GM19193 (cell line): ENCODE measurements around the gene PDE9A.

Experiments
- POLR2A ChIP-seq: IDR thresholded peaks from 4 replicates; pipeline ENCODE4 v1.6.1; 2011; ENCODE audit not compliant: insufficient read depth, insufficient read length; ENCODE audit errors: extremely low read depth

Gene PDE9A

GRCh38 chr21:42670058-42670880, 16.8 kb downstream of the PDE9A start:
- no peak for TF ChIP-seq POLR2A

DNA sequence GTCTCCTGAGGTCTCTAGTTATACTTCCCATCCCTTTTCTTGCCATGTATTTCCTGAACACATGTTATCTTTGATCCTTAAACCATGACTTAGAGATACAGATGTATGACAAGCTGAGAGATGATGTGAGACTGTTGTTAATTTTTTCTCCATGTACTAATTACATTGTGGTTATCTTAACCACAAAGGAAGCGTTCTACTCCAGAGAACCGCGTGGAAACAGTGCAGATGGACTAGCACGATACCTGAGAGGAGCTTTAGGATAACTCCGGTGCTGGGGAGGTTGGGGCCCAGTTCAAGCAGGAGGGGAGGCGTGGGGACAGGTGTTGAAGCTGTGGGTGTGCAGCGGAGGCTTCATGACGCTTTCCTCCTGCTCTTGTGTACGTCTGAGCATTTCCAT, 17.5 kb downstream of the PDE9A start:
- no peak for TF ChIP-seq POLR2A

DNA sequence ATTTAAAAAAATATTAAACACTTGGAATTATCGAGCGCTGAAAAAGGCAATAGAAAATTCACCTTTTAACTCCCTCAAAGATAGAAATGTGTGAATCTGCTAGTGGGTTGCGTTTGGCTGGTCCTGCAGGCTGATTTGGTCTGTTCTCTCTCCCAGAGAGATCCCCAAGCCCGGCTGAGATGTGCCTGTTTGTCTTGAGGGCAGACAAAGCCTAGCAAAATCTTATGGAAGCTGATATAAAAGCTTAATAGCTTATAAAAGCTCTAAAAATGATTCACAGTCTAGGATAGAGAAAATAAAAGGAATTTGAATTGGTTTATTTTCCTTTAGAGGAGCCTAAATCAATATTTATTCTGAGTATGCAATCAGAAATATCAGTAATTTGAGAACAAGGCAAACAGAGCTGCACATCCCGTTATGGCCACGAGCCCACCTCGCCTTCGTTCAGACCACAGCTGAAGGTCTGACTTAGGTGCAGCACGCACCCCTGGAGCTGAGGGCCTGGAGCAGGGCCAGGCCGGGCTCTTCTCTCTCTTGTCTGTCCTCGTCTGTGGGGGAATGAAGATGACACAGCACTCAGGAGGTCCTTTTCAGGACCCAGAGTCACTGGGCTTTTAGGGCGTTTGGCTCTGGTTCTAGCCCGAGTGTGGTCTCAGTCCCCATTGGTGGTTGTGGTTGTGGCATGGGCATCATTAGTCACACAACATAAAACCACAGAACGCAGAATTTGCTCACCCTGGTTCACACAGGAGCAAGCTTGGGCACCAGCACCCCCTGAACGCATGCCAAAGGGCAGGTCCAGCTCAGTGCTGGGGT, 18.6 kb downstream of the PDE9A start:
- TF ChIP-seq POLR2A = no peak

DNA sequence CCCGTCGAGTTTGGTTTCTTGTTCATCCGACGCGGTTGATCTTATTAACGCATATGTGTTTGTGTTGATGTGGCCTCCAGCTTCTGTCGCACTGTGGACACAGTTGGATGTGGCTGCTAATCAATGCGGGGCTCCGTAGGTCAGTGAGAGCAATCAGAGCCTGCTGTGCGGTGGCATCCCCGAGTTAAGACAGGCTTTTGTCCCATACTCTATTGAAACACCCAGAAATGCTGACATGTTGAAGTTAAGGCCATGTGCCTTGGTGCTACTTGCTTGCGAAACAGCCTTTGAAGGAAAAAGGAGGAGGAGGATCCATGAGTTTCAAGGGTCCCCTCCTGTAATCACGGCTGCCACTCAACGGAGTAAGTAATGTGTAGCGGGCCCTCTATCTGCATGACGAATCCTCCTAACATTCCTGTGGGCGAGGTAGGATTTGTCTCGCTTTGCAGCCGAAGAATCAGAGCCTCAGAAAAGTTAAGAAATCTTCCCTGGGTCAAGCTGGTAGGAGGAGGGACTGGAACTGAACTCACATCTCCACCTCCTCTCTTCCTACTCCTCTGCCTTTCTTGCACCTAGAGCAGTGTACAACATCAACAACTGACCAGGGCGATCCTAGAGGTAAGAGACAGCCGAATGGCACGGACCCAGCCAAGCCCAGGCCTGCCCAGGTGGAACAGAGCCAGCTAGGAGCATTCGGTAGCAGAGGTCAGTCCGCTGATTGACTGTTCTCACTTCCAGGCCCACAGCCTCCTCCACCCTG, 19.5 kb downstream of the PDE9A start:
- no peak for TF ChIP-seq POLR2A

DNA sequence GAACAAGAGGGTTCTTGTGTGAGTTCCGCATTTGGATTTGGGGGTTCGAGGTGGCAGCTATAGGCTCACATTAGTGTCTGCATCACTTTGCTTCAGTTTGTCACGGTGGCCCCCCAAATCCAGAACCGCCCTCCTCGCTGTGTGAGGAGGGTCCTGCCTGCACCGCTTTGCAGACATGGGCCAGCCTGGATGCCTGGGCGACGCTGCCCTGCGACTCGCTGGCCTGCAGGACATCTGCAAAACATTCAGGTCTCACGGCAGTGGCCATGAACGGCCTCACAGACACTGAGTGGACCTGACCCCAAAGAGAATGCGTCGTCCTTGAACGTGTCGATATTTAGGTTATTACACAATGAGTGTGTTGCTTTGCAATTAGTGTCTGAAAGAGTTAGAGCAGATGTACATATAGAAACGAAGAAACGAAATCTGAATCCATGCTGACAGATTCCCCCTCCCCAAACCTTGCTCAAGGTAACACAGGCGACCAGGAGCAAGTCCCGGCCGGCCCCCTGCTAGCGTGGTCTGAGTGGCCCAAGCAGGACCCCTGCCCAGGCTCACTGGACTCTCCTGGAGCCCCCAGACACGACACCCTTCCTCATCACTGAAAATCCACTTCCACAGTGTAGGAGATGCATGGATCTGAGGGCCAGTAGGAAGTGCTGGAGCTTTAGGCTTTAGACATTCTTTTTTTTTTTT, 20.4 kb downstream of the PDE9A start:
- TF ChIP-seq POLR2A = no peak

- TF ChIP-seq POLR2A = no peak
Measured at GRCh38 chr21:42674351-42674940, 21.0 kb downstream of the PDE9A start.

GRCh38 chr21:42675403-42675802, 22.0 kb downstream of the PDE9A start:
- TF ChIP-seq POLR2A = no peak

GRCh38 chr21:42676808-42677207, 23.4 kb downstream of the PDE9A start:
- no peak for TF ChIP-seq POLR2A

DNA sequence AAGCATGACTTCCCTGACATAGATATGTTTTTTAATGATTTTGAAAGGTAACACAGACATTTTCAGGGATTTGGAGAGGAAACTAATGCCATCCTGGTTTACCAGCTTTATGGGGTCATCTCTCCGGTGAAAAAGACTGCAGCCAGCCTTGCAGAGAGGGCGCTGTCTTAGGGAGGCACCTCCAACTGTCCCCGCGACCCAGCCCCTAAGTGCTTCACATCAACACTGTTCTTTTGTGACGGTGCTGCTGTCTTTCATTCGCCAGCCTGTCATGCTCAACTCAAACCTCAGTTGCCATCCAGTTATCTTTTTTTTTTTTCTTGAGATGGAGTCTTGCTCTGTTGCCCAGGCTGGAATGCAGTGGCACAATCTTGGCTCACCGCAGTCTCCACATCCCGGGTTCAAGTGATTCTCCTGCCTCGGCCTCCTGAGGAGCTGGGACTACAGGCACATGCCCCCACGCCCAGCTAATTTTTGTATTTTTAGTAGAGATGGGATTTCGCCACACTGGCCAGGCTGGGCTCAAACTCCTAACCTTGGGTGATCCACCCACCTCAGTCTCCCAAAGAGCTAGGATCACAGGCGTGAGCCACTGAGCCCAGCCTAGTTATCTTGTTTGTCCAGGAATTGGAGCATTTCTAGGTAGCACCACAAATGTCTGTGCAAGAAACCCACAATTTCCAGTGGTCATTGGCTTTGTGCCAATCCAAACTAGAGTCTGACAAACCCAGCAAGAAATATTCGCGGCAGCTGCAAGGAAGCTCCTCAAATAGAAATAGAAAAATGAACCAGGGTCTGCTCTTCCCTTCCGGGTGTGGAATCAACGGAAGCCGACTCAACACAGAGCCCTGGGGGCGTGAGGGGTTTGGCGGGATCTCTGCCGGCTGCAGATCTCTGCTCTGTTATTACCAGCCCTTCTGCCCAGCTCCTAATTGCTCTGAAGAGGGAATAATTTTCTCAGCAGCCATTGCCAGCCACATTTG, 24.2 kb downstream of the PDE9A start:
- TF ChIP-seq POLR2A = no peak

DNA sequence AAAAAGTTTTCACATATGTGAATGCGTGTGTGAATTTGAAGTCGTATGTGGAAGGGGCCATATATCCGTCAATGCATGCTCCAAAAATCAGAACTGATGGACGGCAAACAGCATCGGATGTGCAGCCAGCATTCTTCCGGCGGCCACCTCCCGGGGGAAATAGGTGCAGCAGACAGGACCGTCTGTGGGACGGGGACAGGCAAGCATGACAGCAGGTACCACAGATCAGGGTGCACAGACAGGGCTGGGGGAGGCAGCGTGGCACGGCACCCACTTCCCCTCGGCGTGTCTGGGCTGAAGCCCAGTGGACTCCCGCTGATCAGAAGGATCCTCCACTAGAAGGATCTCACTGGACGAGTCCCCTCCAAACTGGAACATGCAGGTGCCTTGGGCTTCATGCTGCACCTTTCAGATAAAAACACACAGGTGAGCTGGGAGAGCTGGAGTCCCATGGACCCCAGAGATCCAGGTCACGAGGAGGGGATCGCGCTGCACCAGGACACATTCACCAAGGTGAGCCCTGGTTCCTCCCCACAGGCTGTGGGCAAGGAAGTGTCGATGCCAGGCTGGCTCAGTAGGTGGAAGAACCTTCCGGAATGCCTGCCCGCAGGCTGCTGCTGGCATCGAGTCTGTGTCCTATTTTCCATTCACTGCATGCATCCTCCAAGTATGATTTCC, 25.3 kb downstream of the PDE9A start:
- TF ChIP-seq POLR2A = no peak

- TF ChIP-seq POLR2A = no peak
Measured at GRCh38 chr21:42679319-42680057, 26.1 kb downstream of the PDE9A start.

- TF ChIP-seq POLR2A = no peak
Measured at GRCh38 chr21:42680058-42680330, 26.6 kb downstream of the PDE9A start.
